Measurements from ENCODE around the gene CLIC1.

- TF ChIP-seq CTCF (IDR thresholded peaks at IDR 0.05): no peak
- TF ChIP-seq POLR2A (IDR thresholded peaks at IDR 0.05): no peak
Observed at GRCh38 chr6:31689249-31690110, 46.9 kb downstream of the CLIC1 start.

All from breast epithelium (tissue), 3 donors.